H9 (cell line): ENCODE data around the gene CENPM. TPM values are rescaled to one million over a fixed set of nuclear protein-coding genes. Genes with fewer than 3 reads are reported as not detected.

ENCODE experiments used
- DNase-seq: peaks from one replicate; pipeline ENCODE4 v3.0.0-alpha.2; 2017
- H2AFZ ChIP-seq: one replicate; pipeline ENCODE4 v1.6.1; 2013; ENCODE audit warnings: mild to moderate bottlenecking, low read length, control low read depth, moderate library complexity
- H2AK5ac ChIP-seq: 2 replicates; pipeline ENCODE4 v1.6.1; 2013; ENCODE audit warnings: low read length, control low read depth, mixed read lengths; ENCODE audit not compliant: insufficient read length
- H2BK120ac ChIP-seq: one replicate; pipeline ENCODE4 v1.6.1; 2013; ENCODE audit warnings: low read depth, mild to moderate bottlenecking, low read length, control low read depth, inconsistent platforms; ENCODE audit not compliant: poor library complexity, severe bottlenecking
- H2BK12ac ChIP-seq: 2 replicates; pipeline ENCODE4 v1.6.1; 2013; ENCODE audit warnings: low read length, control low read depth, mixed read lengths, low read depth; ENCODE audit not compliant: insufficient read length
- H2BK15ac ChIP-seq: 2 replicates; pipeline ENCODE4 v1.6.1; 2013; ENCODE audit warnings: low read depth, low read length, control low read depth
- H2BK20ac ChIP-seq: one replicate; pipeline ENCODE4 v1.6.1; 2013; ENCODE audit warnings: low read depth, mild to moderate bottlenecking, low read length, control low read depth, inconsistent platforms; ENCODE audit not compliant: poor library complexity, severe bottlenecking
- H2BK5ac ChIP-seq: 2 replicates; pipeline ENCODE4 v1.6.1; 2013; ENCODE audit warnings: low read length, control low read depth, mixed read lengths; ENCODE audit not compliant: insufficient read length
- H3K14ac ChIP-seq: 2 replicates; pipeline ENCODE4 v1.6.1; 2013; ENCODE audit warnings: low read length, control low read depth; ENCODE audit not compliant: insufficient read depth
- H3K18ac ChIP-seq: 2 replicates; pipeline ENCODE4 v1.6.1; 2013; ENCODE audit warnings: low read depth, mild to moderate bottlenecking, mixed read lengths, low read length, control low read depth; ENCODE audit not compliant: insufficient read length
- H3K23ac ChIP-seq: 2 replicates; pipeline ENCODE4 v1.6.1; 2013; ENCODE audit warnings: low read length, control low read depth, mixed read lengths, low read depth; ENCODE audit not compliant: insufficient read length
- H3K23me2 ChIP-seq: 2 replicates; pipeline ENCODE4 v1.6.1; 2013; ENCODE audit warnings: low read depth, mild to moderate bottlenecking, mixed read lengths, low read length, control low read depth; ENCODE audit not compliant: insufficient read length, poor library complexity, severe bottlenecking
- H3K27ac ChIP-seq: 2 replicates; pipeline ENCODE4 v1.5.1; 2013; ENCODE audit warnings: low read length, control low read depth, mixed read lengths, low read depth; ENCODE audit not compliant: insufficient read length
- H3K27me3 ChIP-seq: 2 replicates; pipeline ENCODE4 v1.6.1; 2013; ENCODE audit warnings: low read length, control low read depth, inconsistent platforms; ENCODE audit not compliant: insufficient read depth
- H3K4ac ChIP-seq: 2 replicates; pipeline ENCODE4 v1.6.1; 2013; ENCODE audit warnings: low read depth, mild to moderate bottlenecking, control low read depth, inconsistent platforms, low read length, moderate library complexity
- H3K4me1 ChIP-seq: 2 replicates; pipeline ENCODE4 v1.6.1; 2013; ENCODE audit warnings: low read length, control low read depth, inconsistent platforms; ENCODE audit not compliant: insufficient read depth
- H3K4me2 ChIP-seq: 2 replicates; pipeline ENCODE4 v1.6.1; 2013; ENCODE audit warnings: low read length, control low read depth, mixed read lengths; ENCODE audit not compliant: insufficient read length, insufficient read depth
- H3K56ac ChIP-seq: 2 replicates; pipeline ENCODE4 v1.6.1; 2013; ENCODE audit warnings: low read depth, mild to moderate bottlenecking, mixed read lengths, low read length, control low read depth; ENCODE audit not compliant: insufficient read length
- H3K79me1 ChIP-seq: 2 replicates; pipeline ENCODE4 v1.6.1; 2013; ENCODE audit warnings: low read depth, mild to moderate bottlenecking, moderate library complexity, low read length, control low read depth, inconsistent platforms; ENCODE audit not compliant: insufficient read depth, poor library complexity, severe bottlenecking
- H3K79me2 ChIP-seq: 2 replicates; pipeline ENCODE4 v1.6.1; 2013; ENCODE audit warnings: low read length, control low read depth, inconsistent platforms; ENCODE audit not compliant: insufficient read depth
- H3K9ac ChIP-seq: 2 replicates; pipeline ENCODE4 v1.6.1; 2013; ENCODE audit warnings: low read length, control low read depth, mixed read lengths; ENCODE audit not compliant: insufficient read length; ENCODE audit errors: extremely low read depth
- H3K9me3 ChIP-seq: one replicate; pipeline ENCODE4 v1.6.1; 2013; ENCODE audit warnings: low read depth, low read length, inconsistent platforms; ENCODE audit not compliant: control insufficient read depth
- H3T11ph ChIP-seq: one replicate; pipeline ENCODE4 v1.6.1; 2013; ENCODE audit warnings: mild to moderate bottlenecking, low read length, control low read depth, inconsistent platforms
- H4K20me1 ChIP-seq: one replicate; pipeline ENCODE4 v1.6.1; 2013; ENCODE audit not compliant: control insufficient read depth, insufficient read length, insufficient read depth
- H4K5ac ChIP-seq: 2 replicates; pipeline ENCODE4 v1.6.1; 2013; ENCODE audit warnings: low read depth, mild to moderate bottlenecking, mixed read lengths, low read length, control low read depth; ENCODE audit not compliant: insufficient read length
- H4K8ac ChIP-seq: replicated peaks from 2 replicates; pipeline ENCODE4 v1.6.1; 2013; ENCODE audit warnings: low read length, control low read depth, mixed read lengths, low read depth; ENCODE audit not compliant: insufficient read length
- H4K91ac ChIP-seq: 2 replicates; pipeline ENCODE4 v1.6.1; 2013; ENCODE audit warnings: low read depth, mild to moderate bottlenecking, moderate library complexity, mixed read lengths, low read length, control low read depth; ENCODE audit not compliant: insufficient read length
- H3K27ac Mint-ChIP-seq, 3 experiments: 2 replicates in 2 of 3; 3 replicates in 1 of 3; pipeline ENCODE4 v1.8.0; 2020 to 2021; ENCODE audit warnings: mixed read lengths in 3 of 3, mild to moderate bottlenecking in 1 of 3, moderate library complexity in 1 of 3
- H3K27me3 Mint-ChIP-seq: 2 replicates; pipeline ENCODE4 v1.8.0; 2021; ENCODE audit warnings: low read depth, mild to moderate bottlenecking, moderate library complexity, mixed read lengths
- H3K36me3 Mint-ChIP-seq, 3 experiments: 2 replicates in 2 of 3; 3 replicates in 1 of 3; pipeline ENCODE4 v1.8.0; 2020 to 2021; ENCODE audit warnings: low read depth in 3 of 3, mixed read lengths in 3 of 3; ENCODE audit not compliant: insufficient read depth in 1 of 3
- H3K4me1 Mint-ChIP-seq, 2 experiments: 2 replicates each; pipeline ENCODE4 v1.8.0; 2020; ENCODE audit warnings: mixed read lengths in 2 of 2
- H3K4me3 Mint-ChIP-seq, 2 experiments: 2 replicates in 1 of 2; 3 replicates in 1 of 2; pipeline ENCODE4 v1.8.0; 2020 to 2021; ENCODE audit warnings: mild to moderate bottlenecking in 2 of 2, mixed read lengths in 2 of 2, moderate library complexity in 1 of 2
- H3K9me3 Mint-ChIP-seq, 2 experiments: 2 replicates in 1 of 2; 3 replicates in 1 of 2; pipeline ENCODE4 v1.8.0; 2020; ENCODE audit warnings: mild to moderate bottlenecking in 2 of 2, mixed read lengths in 2 of 2, moderate library complexity in 1 of 2
- CTCF ChIP-seq: fragments of 200-600 bp; sonication (generic); conservative IDR thresholded peaks from 3 replicates; pipeline ENCODE4 v1.8.0; 2021; ENCODE audit warnings: antibody characterized with exemption, mild to moderate bottlenecking
- WGBS: extraction: QIAGEN DNeasy Blood & Tissue Kit; methylation state at CpG from one replicate; pipeline ENCODE4 v1.1.7; 2013; ENCODE audit warnings: missing lambda C conversion rate, low lambda C conversion rate, mixed read lengths; ENCODE audit not compliant: insufficient read length; ENCODE audit errors: extremely low coverage; 5-methylcytosine and 5-hydroxymethylcytosine counted together
- total RNA-seq: library from RNA; stranded (reverse); gene quantifications from 2 replicates; pipeline ENCODE4 v1.2.1, GENCODE V29; 2021

Gene CENPM
- total RNA-seq, 1 experiment from 2014 or later = 36.5 TPM

- Histone ChIP-seq H3K4me2 (no peak overlapping the region), H3K4ac (no peak overlapping the region), H2AFZ (no peak overlapping the region), H3K9ac (no peak overlapping the region), H3K23ac (no peak overlapping the region), H3K27ac (no peak overlapping the region), H2BK20ac (no peak overlapping the region), H4K20me1 (no peaks in the 10 kb centered on the region), H4K91ac (no peak overlapping the region), H3K18ac (no peak overlapping the region), H2BK5ac (no peak overlapping the region), H4K8ac (no peak overlapping the region), H3K14ac (no peak overlapping the region), H2BK12ac (no peak overlapping the region), H3K56ac (no peak overlapping the region), H2BK120ac (no peak overlapping the region), H4K5ac (no peak overlapping the region), H3K79me2 (no peaks in the 10 kb centered on the region), H2BK15ac (no peak overlapping the region), H3K79me1 (no peaks in the 10 kb centered on the region), H3T11ph (no peak overlapping the region), H3K9me3 (no peaks in the 10 kb centered on the region), H2AK5ac (no peak overlapping the region), H3K23me2 (no peaks in the 10 kb centered on the region), H3K27me3 (no peaks in the 10 kb centered on the region; the same call in 1 of the 2 replicates), H3K4me1 (peaks cover 2% of the 10 kb centered on the region; the same call in 1 of the 2 replicates)
- peak; percentile 81 for DNase-seq
- peaks cover 32% of the 10 kb centered on the region for H3K27me3 Mint-ChIP-seq
- peak; percentile 67 for TF ChIP-seq CTCF
- H3K4me1 Mint-ChIP-seq = peaks cover 33 to 43% of the 10 kb centered on the region in 2 experiments
- no CpG with 5 or more reads among the region's 8 CpGs for WGBS
- H3K9me3 Mint-ChIP-seq = peaks cover 4 to 5% of the 10 kb centered on the region in 2 experiments; a peak in 4 of 5 replicates
- peaks cover 2 to 3% (median 3%) of the 10 kb centered on the region in 3 experiments; a peak in 2 of 7 replicates for H3K36me3 Mint-ChIP-seq
- peak overlapping the region in 2 of 3 experiments; percentile 61 to 85; a peak in 3 of 7 replicates for H3K27ac Mint-ChIP-seq
- peak overlapping the region in 1 of 2 experiments; percentile 24; a peak in 1 of 5 replicates for H3K4me3 Mint-ChIP-seq
Measured at GRCh38 chr22:41966607-41967240, 19.8 kb upstream of the CENPM start.
